ENCODE measurements around the gene FBXO3. TPM values are rescaled to one million over a fixed set of nuclear protein-coding genes. Genes with fewer than 3 reads are reported as not detected.

FBXO3 gene
- polyA plus RNA-seq, 3 donors = 62.1 to 71.3 (median 65.1) TPM

GRCh38 chr11:33704240-33705002 lies 69.9 kb downstream of the FBXO3 start:
- no peak for DNase-seq (ENCODE audit: low read depth in 3 of 3, low spot score in 2 of 3)

GRCh38 chr11:33703788-33704187 lies 70.5 kb downstream of the FBXO3 start:
- DNase-seq (ENCODE audit: low read depth in 3 of 3, low spot score in 2 of 3) = no peak

DNA sequence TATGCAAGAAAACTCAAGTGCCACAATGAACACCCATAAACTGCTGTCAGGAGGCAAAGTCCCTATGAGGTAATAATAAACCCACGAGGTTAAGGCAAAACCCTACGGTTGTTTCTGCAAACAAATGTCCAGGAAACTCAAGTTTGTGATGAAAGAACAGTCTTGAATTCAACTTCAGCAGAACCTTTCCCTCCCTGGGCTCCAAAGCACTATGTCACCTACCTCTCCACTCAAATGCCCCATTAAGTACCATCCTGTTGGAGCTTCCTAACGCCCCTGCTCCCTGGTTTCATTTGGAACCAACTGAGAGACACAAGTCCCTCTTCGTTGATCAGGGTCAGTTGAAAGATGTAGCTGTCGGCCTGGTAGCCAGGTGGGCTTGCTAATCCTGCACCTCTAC lies 71.1 kb downstream of the FBXO3 start:
- DNase-seq (ENCODE audit: low read depth in 3 of 3, low spot score in 2 of 3) = no peak

GRCh38 chr11:33701302-33702230 lies 72.8 kb downstream of the FBXO3 start:
- DNase-seq (ENCODE audit: low read depth in 3 of 3, low spot score in 2 of 3) = peak in 1 of 3 donors; percentile 27

- peak; percentile 83 to 96 (median 92) for DNase-seq (ENCODE audit: low read depth in 3 of 3, low spot score in 2 of 3)
Observed at GRCh38 chr11:33700502-33701271, 73.6 kb downstream of the FBXO3 start, which contains the start of gene C11orf91. C11orf91 (minus strand) TSS chr11:33700826; CDS start chr11:33700740, 86 bp downstream.

DNA sequence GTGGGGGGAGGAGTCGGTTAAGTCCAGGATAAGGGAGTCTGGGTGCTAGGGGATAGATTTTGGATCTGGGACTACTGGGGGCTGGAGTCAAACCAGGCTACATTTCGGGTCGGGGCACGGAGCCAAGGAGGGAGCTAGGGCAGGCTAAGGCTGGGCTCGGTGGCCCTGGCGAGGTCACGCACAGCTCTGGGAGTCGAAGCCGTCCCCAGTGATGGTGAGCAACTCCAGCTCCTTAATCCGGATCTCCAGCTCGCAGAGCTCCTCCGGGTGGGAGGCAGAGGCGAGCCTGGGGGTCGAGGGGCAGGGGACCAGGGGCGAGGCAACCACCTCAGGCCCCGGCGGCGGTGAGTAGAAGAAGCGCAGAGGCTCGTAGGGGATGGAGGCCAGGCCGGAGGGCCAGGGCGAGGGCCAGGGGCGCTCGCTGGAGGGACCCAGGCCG lies 74.2 kb downstream of the FBXO3 start:
- no peak for DNase-seq (ENCODE audit: low read depth in 3 of 3, low spot score in 2 of 3)

GRCh38 chr11:33699515-33700062 lies 74.7 kb downstream of the FBXO3 start:
- DNase-seq (ENCODE audit: low read depth in 3 of 3, low spot score in 2 of 3) = no peak

- no peak for DNase-seq (ENCODE audit: low read depth in 3 of 3, low spot score in 2 of 3)
Observed at GRCh38 chr11:33698921-33699320, 75.4 kb downstream of the FBXO3 start.

DNA sequence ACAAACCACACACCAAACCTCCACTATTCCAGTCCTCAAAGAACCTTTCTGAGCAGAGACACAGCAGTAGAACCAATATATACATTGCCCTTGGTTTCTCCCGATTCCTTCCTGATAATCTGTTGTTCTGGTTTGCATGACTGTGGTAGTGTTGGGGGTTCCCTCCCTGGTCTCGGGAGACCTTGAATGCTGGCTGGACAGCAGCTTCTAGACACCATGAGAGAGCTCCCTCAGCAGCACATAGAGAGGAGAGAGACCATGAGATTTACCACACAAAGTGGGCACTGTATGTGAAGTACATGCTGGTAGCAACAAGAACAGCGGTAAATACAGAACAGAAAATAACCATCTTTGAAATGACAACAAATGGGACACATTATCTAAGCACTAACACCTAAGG lies 76.3 kb downstream of the FBXO3 start:
- DNase-seq (ENCODE audit: low read depth in 3 of 3, low spot score in 2 of 3) = no peak

GRCh38 chr11:33696931-33697638 lies 77.2 kb downstream of the FBXO3 start:
- DNase-seq (ENCODE audit: low read depth in 3 of 3, low spot score in 2 of 3) = no peak

- DNase-seq (ENCODE audit: low read depth in 3 of 3, low spot score in 2 of 3) = no peak
Observed at GRCh38 chr11:33696411-33696810, 77.9 kb downstream of the FBXO3 start.

- no peak for DNase-seq (ENCODE audit: low read depth in 3 of 3, low spot score in 2 of 3)
Observed at GRCh38 chr11:33695051-33695566, 79.2 kb downstream of the FBXO3 start.

GRCh38 chr11:33694346-33695050 lies 79.8 kb downstream of the FBXO3 start:
- no peak for DNase-seq (ENCODE audit: low read depth in 3 of 3, low spot score in 2 of 3)

DNA sequence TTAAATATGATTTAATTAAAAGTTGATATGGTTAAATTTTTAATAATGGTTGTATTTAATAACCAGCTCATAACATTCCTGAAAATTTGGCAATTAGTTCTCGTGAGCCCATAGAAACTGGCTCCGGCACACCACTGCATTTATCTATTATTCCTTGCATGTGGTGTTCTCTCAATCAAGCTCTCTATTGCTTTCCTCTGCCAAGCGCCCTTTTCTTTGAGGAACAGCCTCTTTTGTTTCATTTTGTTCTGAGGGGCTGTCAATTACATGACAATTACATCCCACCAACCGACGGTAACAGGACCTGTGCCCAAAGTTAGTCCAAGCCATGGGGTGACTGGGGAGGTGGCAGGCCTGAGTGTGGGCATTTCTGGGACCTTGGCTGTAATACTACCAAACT lies 81.8 kb downstream of the FBXO3 start:
- DNase-seq (ENCODE audit: low read depth in 3 of 3, low spot score in 2 of 3) = no peak

DNA sequence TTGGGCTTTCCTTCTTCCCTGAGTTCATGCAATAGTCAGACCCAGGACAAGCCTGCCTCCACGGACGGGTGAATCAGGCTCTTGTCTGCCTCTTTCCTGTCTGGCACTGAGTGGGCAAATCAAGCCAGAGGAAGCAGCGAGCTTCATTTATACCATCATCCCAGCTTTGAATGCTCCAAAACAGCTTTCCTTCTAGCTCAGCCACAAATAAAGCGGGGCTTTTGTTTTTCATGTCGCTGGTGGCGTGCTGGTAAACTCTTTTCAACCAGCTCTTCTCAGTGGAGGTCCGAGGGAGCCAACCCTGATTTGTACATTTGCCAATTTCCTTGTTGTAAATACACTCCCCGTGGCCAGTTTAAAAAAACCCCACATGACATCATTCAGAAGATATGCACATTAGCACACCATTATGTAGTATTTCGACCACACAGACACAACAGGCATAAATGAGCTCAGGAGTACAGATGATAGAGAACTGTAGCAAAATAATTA lies 82.3 kb downstream of the FBXO3 start:
- DNase-seq (ENCODE audit: low read depth in 3 of 3, low spot score in 2 of 3) = peak in 1 of 3 donors; percentile 40

DNA sequence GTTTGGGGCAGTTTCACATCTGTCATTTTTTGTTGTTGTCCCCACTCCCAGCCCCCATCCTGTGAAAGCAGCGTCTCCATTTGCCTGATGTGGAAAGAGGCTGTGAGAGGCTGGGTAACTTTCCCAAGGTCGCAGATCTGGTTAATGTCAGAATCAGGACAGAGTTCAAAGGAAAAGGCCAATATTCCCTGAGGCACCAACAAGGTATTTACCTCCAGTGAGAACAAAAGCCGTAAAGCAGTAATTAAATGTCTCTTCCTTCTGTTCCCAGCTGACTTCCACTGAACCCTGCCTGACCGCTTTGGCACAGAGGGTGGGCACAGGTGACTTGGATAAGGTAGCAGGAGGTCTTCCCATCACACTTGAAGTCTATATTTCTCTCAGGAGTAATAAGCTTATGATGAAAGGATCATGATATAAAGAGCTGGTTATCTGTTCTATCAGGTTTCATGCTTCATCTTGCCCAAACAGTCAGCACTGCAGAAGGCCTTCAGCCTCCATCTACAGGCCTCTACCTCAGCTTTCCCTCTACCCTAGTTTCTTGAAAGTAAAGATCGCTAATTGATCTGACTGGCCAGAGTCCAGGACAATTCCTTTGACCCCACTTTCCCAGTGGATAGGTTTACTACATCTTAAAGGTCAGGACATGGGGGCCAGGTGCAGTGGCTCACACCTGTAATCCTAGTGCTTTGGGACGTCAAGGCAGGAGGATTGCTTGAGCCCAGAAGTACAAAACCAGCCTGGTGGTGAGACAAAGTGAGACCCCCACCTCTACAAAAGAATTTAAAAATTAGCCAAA lies 83.1 kb downstream of the FBXO3 start:
- no peak for DNase-seq (ENCODE audit: low read depth in 3 of 3, low spot score in 2 of 3)

Measured in right renal cortex interstitium (tissue), 3 donors.